Measurements from ENCODE around the gene JARID2.

GRCh38 chr6:15451738-15452137 lies 205.9 kb downstream of the JARID2 start:
- no peak for TF ChIP-seq CTCF (IDR thresholded peaks at IDR 0.05; ENCODE audit: low read length)
- no peak for TF ChIP-seq EZH2 (IDR thresholded peaks at IDR 0.05; ENCODE audit: borderline replicate concordance, low read length)

Data from OCI-LY1 (cell line).